ENCODE data around the gene NCR3LG1. TPM values are rescaled to one million over a fixed set of nuclear protein-coding genes. Genes with fewer than 3 reads are reported as not detected.

The NCR3LG1 gene
- total and polyA plus RNA-seq, 2 of the 8 experiments (the other 6 are each of a cell fraction or from before 2014, with no cell fraction given) = 0.68 to 1.9 TPM

GRCh38 chr11:17416492-17416891 lies 64.9 kb downstream of the NCR3LG1 start:
- H3K4me1 ChIP-seq (replicated peaks in 1 of 4; ENCODE audit: control insufficient read depth in 3 of 4, insufficient read depth in 4 of 4, low read length in 3 of 4) = peaks cover 0 to 5% (median 3%) of the 10 kb centered on the region in 4 experiments; a peak in 4 of 7 replicates
- no peak overlapping the region for H3K56ac ChIP-seq (replicated peaks; ENCODE audit: insufficient read length, low read depth, low read length)
- H4K5ac ChIP-seq (ENCODE audit: insufficient read length, low read depth, low read length) = no peak overlapping the region
- no peak overlapping the region for H3K27ac ChIP-seq (ENCODE audit: low read depth, low read length)
- H3K79me2 ChIP-seq (ENCODE audit: control insufficient read depth in 1 of 2, insufficient read depth in 2 of 2, low read length in 2 of 2) = no peaks in the 10 kb centered on the region
- H4K91ac ChIP-seq (replicated peaks; ENCODE audit: insufficient read length, low read length) = no peak overlapping the region
- no peak overlapping the region for H2BK20ac ChIP-seq (ENCODE audit: low read length)
- no peak overlapping the region for H3K18ac ChIP-seq (ENCODE audit: extremely low read depth, low read length)
- H2BK12ac ChIP-seq (ENCODE audit: low read depth, low read length) = no peak overlapping the region
- no peak for DNase-seq (ENCODE audit: low read depth in 1 of 2, low spot score in 2 of 2)
- H2BK15ac ChIP-seq (ENCODE audit: low read length) = no peak overlapping the region
- H3K4me3 ChIP-seq (ENCODE audit: extremely low read depth in 1 of 4, insufficient read depth in 2 of 4, low read depth in 3 of 4, low read length in 4 of 4) = no peak overlapping the region
- H2AFZ ChIP-seq (ENCODE audit: low read length) = no peak overlapping the region
- CTCF ChIA-PET (ENCODE audit: partially characterized antibody) = interaction anchor here (1.5 to 38.8 kb wide), 2 partner anchors 23 to 96 kb away, joined by 3 to 1414 read pairs; no protein-coding TSS in a partner anchor
- POLR2A ChIA-PET (ENCODE audit: partially characterized antibody) = no interaction called here
- H3K9ac ChIP-seq (replicated peaks in 1 of 4; ENCODE audit: extremely low read depth in 1 of 4, low read depth in 3 of 4, low read length in 3 of 4) = no peak overlapping the region
- H4K20me1 ChIP-seq (replicated peaks in 1 of 2; ENCODE audit: control insufficient read depth in 1 of 2, insufficient read depth in 2 of 2, low read length in 2 of 2) = no peaks in the 10 kb centered on the region
- no peak overlapping the region for H3K14ac ChIP-seq (ENCODE audit: insufficient read length)
- no peak overlapping the region for H3K23ac ChIP-seq (ENCODE audit: insufficient read length)
- no peak overlapping the region for H2BK120ac ChIP-seq (replicated peaks; ENCODE audit: low read depth, low read length)
- 92% methylated on average over 2 of the region's 2 CpGs; no CpG with 5 or more reads in 1 of the 2 experiments for WGBS, 2 experiments (ENCODE audit: extremely low coverage in 1 of 2, insufficient coverage in 1 of 2, insufficient read length in 1 of 2, insufficient replicate concordance in 2 of 2, low coverage in 1 of 2, low lambda C conversion rate in 2 of 2, missing lambda C conversion rate in 1 of 2)
- H3K23me2 ChIP-seq (ENCODE audit: low read depth, low read length) = no peaks in the 10 kb centered on the region
- no peaks in the 10 kb centered on the region for H3K36me3 ChIP-seq (ENCODE audit: control insufficient read depth in 2 of 4, insufficient read depth in 4 of 4, low read length in 3 of 4)
- no peaks in the 10 kb centered on the region for H3K9me3 ChIP-seq (ENCODE audit: insufficient read depth in 2 of 2, low read depth in 1 of 2, low read length in 1 of 2)
- H3K79me1 ChIP-seq (ENCODE audit: low read depth, low read length) = no peaks in the 10 kb centered on the region
- no peak overlapping the region for H2BK5ac ChIP-seq (ENCODE audit: low read depth, low read length)
- H3K4me2 ChIP-seq (ENCODE audit: insufficient read depth in 1 of 2, low read depth in 2 of 2, low read length in 2 of 2) = no peak overlapping the region
- no peak for FAIRE-seq
- no peak overlapping the region for H4K8ac ChIP-seq (ENCODE audit: extremely low read depth, insufficient read depth, low read length)
- H3K27me3 ChIP-seq (replicated peaks in 1 of 4; ENCODE audit: control insufficient read depth in 3 of 4, extremely low read depth in 1 of 4, insufficient read depth in 3 of 4, low read length in 3 of 4) = no peaks in the 10 kb centered on the region; a peak in 3 of 7 replicates
- no peak overlapping the region for H2AK5ac ChIP-seq (ENCODE audit: low read depth, low read length)
- H3K4ac ChIP-seq (replicated peaks; ENCODE audit: insufficient read length, low read depth, low read length) = no peak overlapping the region
- TF ChIP-seq SAP30 (IDR thresholded peaks at IDR 0.05; ENCODE audit: insufficient read depth, insufficient replicate concordance, low read length) (no peak), TCF12 (IDR thresholded peaks at IDR 0.05; ENCODE audit: low read depth, low read length) (no peak), POLR2AphosphoS5 (IDR thresholded peaks at IDR 0.05; ENCODE audit: low read depth, low read length) (no peak), TBP (IDR thresholded peaks at IDR 0.05; ENCODE audit: low read depth, low read length) (no peak), TAF7 (optimal IDR thresholded peaks at IDR 0.05; ENCODE audit: borderline replicate concordance, low read depth, low read length) (no peak), ATF2 (IDR thresholded peaks at IDR 0.05; ENCODE audit: low read length) (no peak), POU5F1 (IDR thresholded peaks at IDR 0.05; ENCODE audit: low read depth, low read length) (no peak), GABPA (IDR thresholded peaks at IDR 0.05; ENCODE audit: borderline replicate concordance, insufficient read depth, low read length) (no peak), SIX5 (IDR thresholded peaks at IDR 0.05; ENCODE audit: low read depth, low read length) (no peak), SUZ12 (IDR thresholded peaks at IDR 0.05; ENCODE audit: low read length) (no peak), CTBP2 (IDR thresholded peaks at IDR 0.05; ENCODE audit: borderline replicate concordance, insufficient read depth, insufficient read length, low read length) (no peak), RNF2 (IDR thresholded peaks at IDR 0.05; ENCODE audit: borderline replicate concordance, low read depth, low read length, missing control alignments, poor library complexity, severe bottlenecking) (no peak)

All from H1 (cell line).